Measurements from ENCODE around the gene RIMS1.

- TF ChIP-seq ZNF282 (IDR thresholded peaks at IDR 0.05; ENCODE audit: partially characterized antibody) = no peak
- no peak for TF ChIP-seq ATF2 (CRISPR knock-in tag; IDR thresholded peaks at IDR 0.05)
- TF ChIP-seq TARDBP (CRISPR knock-in tag; IDR thresholded peaks at IDR 0.05) = no peak
- no peak for TF ChIP-seq ZNF232 (CRISPR knock-in tag; IDR thresholded peaks at IDR 0.05; ENCODE audit: borderline replicate concordance)
- TF ChIP-seq ZFP36 (IDR thresholded peaks at IDR 0.05; ENCODE audit: borderline replicate concordance, low read depth, low read length, partially characterized antibody) = no peak
- no peak for TF ChIP-seq PPARG (CRISPR knock-in tag; conservative IDR thresholded peaks at IDR 0.05)
- no peak for TF ChIP-seq ZNF572 (CRISPR knock-in tag; IDR thresholded peaks at IDR 0.05)
- no peak for TF ChIP-seq KMT2B (CRISPR knock-in tag; IDR thresholded peaks at IDR 0.05)
- TF ChIP-seq ZNF777 (CRISPR knock-in tag; IDR thresholded peaks at IDR 0.05) = no peak
- TF ChIP-seq ZNF138 (CRISPR knock-in tag; IDR thresholded peaks at IDR 0.05; ENCODE audit: low read depth) = no peak
- TF ChIP-seq MAFK (conservative IDR thresholded peaks at IDR 0.05 in 1 of 2, IDR thresholded peaks at IDR 0.05 in 1 of 2; ENCODE audit: low read length in 2 of 2) = no peak
- TF ChIP-seq STAT5B (CRISPR knock-in tag; IDR thresholded peaks at IDR 0.05) = no peak
- TF ChIP-seq MYC (CRISPR knock-in tag; IDR thresholded peaks at IDR 0.05; ENCODE audit: borderline replicate concordance) = no peak
- no peak for TF ChIP-seq ZSCAN5A (CRISPR knock-in tag; IDR thresholded peaks at IDR 0.05; ENCODE audit: borderline replicate concordance)
These were observed 197.6 kb downstream of the RIMS1 start for GRCh38 chr6:72083976-72084375.

Data from HepG2 (cell line).